SU-DHL-6 (cell line): ENCODE data around the gene R3HDM2.

Experiments
- H2AFZ ChIP-seq: fragments of 200-600 bp; sonication (generic); 2 replicates; pipeline ENCODE4 v1.6.1; 2014; ENCODE audit warnings: low read depth, mild to moderate bottlenecking, moderate library complexity, mixed read lengths, antibody characterized with exemption, low read length; ENCODE audit not compliant: severe bottlenecking
- H3F3A ChIP-seq: fragments of 200-600 bp; shearing (Covaris generic); 2 replicates; pipeline ENCODE4 v1.6.0; 2016; ENCODE audit warnings: antibody characterized with exemption, mild to moderate bottlenecking; ENCODE audit not compliant: insufficient read depth
- H3K27ac ChIP-seq: fragments of 200-600 bp; sonication (generic); 2 replicates; pipeline ENCODE4 v1.5.1; 2016; ENCODE audit warnings: low read depth, mild to moderate bottlenecking, low read length, moderate library complexity, mixed read lengths
- H3K27me3 ChIP-seq: fragments of 200-600 bp; sonication (generic), shearing (Covaris generic); 2 replicates; pipeline ENCODE4 v1.6.0; 2014; ENCODE audit warnings: mild to moderate bottlenecking, low read length
- H3K36me3 ChIP-seq: fragments of 200-600 bp; sonication (generic); 2 replicates; pipeline ENCODE4 v1.6.1; 2014; ENCODE audit warnings: mild to moderate bottlenecking, low read length, mixed read lengths
- H3K4me2 ChIP-seq: fragments of 300-600, 200-600 bp; shearing (Covaris generic), sonication (generic); 2 replicates; pipeline ENCODE4 v1.6.0; 2014; ENCODE audit warnings: low read length, low read depth, mild to moderate bottlenecking; ENCODE audit not compliant: poor library complexity, severe bottlenecking
- H3K4me3 ChIP-seq: fragments of 200-600 bp; sonication (generic); 2 replicates; pipeline ENCODE4 v1.5.1; 2014; ENCODE audit warnings: antibody characterized with exemption, low read length, mild to moderate bottlenecking, mixed read lengths; ENCODE audit not compliant: insufficient read depth, poor library complexity, severe bottlenecking
- H3K79me2 ChIP-seq: fragments of 200-600 bp; sonication (generic); 2 replicates; pipeline ENCODE4 v1.6.1; 2014; ENCODE audit warnings: mild to moderate bottlenecking, low read length, moderate library complexity; ENCODE audit not compliant: insufficient read depth
- H3K9ac ChIP-seq: fragments of 200-600 bp; sonication (generic); 2 replicates; pipeline ENCODE4 v1.7.0; 2014; ENCODE audit warnings: mild to moderate bottlenecking, low read length
- H3K9me2 ChIP-seq: fragments of 200-600 bp; sonication (generic); replicated peaks from 2 replicates; pipeline ENCODE4 v1.6.1; 2014; ENCODE audit warnings: low read length; ENCODE audit not compliant: insufficient read depth
- H3K9me3 ChIP-seq: fragments of 200-600 bp; sonication (generic); 2 replicates; pipeline ENCODE4 v1.6.1; 2014; ENCODE audit warnings: low read length, mixed read lengths; ENCODE audit not compliant: insufficient read depth
- H4K20me1 ChIP-seq: fragments of 200-600 bp; sonication (generic); 2 replicates; pipeline ENCODE4 v1.6.1; 2014; ENCODE audit warnings: low read depth, mild to moderate bottlenecking, antibody characterized with exemption, low read length, moderate library complexity, mixed read lengths
- EZH2phosphoT487 ChIP-seq: fragments of 200-600 bp; sonication (generic), shearing (Covaris generic); conservative IDR thresholded peaks from 2 replicates; pipeline ENCODE4 v1.6.1; 2018; ENCODE audit warnings: mild to moderate bottlenecking, antibody characterized with exemption, low read length, moderate library complexity, mixed read lengths
- TF ChIP-seq, protein P1 (sequence below): fragments of 200-600 bp; sonication (generic); IDR thresholded peaks from one replicate; pipeline ENCODE4 v1.5.1; 2017; ENCODE audit warnings: antibody characterized with exemption, mild to moderate bottlenecking, low read length, moderate library complexity; ENCODE audit not compliant: insufficient read depth, poor library complexity, severe bottlenecking

The R3HDM2 gene

DNA sequence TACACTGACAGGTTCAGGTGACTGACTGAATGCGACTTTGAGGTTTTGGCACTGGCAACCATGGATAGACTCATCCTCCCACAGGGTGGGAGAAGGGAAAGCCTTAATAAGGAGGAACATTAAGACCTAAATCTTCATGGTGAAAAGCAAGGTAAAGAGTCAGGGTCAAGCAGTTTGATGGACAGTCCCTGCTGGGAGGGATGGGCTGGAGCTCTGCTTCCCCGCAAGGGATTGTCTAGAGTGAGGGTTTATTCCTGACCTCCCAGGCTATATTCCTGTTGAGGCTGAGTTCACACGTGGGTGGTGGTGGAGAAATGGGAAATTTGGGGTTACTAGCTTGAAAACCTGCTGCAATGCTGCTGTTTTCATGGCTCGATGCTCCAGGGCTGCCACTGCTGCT is 170.5 kb downstream of the R3HDM2 start:
- TF ChIP-seq, protein P1, sequence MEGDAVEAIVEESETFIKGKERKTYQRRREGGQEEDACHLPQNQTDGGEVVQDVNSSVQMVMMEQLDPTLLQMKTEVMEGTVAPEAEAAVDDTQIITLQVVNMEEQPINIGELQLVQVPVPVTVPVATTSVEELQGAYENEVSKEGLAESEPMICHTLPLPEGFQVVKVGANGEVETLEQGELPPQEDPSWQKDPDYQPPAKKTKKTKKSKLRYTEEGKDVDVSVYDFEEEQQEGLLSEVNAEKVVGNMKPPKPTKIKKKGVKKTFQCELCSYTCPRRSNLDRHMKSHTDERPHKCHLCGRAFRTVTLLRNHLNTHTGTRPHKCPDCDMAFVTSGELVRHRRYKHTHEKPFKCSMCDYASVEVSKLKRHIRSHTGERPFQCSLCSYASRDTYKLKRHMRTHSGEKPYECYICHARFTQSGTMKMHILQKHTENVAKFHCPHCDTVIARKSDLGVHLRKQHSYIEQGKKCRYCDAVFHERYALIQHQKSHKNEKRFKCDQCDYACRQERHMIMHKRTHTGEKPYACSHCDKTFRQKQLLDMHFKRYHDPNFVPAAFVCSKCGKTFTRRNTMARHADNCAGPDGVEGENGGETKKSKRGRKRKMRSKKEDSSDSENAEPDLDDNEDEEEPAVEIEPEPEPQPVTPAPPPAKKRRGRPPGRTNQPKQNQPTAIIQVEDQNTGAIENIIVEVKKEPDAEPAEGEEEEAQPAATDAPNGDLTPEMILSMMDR: no peak
- no peak for TF ChIP-seq EZH2phosphoT487

GRCh38 chr12:57258977-57259970 is 171.6 kb downstream of the R3HDM2 start:
- Histone ChIP-seq H2AFZ (no peak overlapping the region), H3K9me3 (no peaks in the 10 kb centered on the region), H3K27me3 (no peaks in the 10 kb centered on the region), H4K20me1 (no peaks in the 10 kb centered on the region), H3K9ac (no peak overlapping the region), H3K27ac (no peak overlapping the region), H3K36me3 (peaks cover 4% of the 10 kb centered on the region; the same call in 1 of the 2 replicates), H3K4me2 (no peak overlapping the region), H3K9me2 (no peaks in the 10 kb centered on the region), H3K4me3 (no peak overlapping the region), H3K79me2 (no peaks in the 10 kb centered on the region), H3F3A (no peaks in the 10 kb centered on the region)
- no peak for TF ChIP-seq EZH2phosphoT487
- TF ChIP-seq, protein P1: no peak

More for the DNA sequence above, 170.5 kb downstream of the R3HDM2 start:
- Histone ChIP-seq H3K27ac (no peak overlapping the region), H3K4me2 (no peak overlapping the region), H3K9me3 (no peaks in the 10 kb centered on the region), H3K79me2 (no peaks in the 10 kb centered on the region), H3K27me3 (no peaks in the 10 kb centered on the region), H4K20me1 (no peaks in the 10 kb centered on the region), H3K9me2 (no peaks in the 10 kb centered on the region), H3K36me3 (peaks cover 4% of the 10 kb centered on the region; the same call in 1 of the 2 replicates), H3K4me3 (no peak overlapping the region), H2AFZ (no peak overlapping the region), H3F3A (0 out of 2 replicates have a peak, but pooled peaks cover 3% of the 10 kb centered on the region), H3K9ac (no peak overlapping the region)

- H2AFZ ChIP-seq: no peak overlapping the region
- H3K27ac ChIP-seq: no peak overlapping the region
- H3K79me2 ChIP-seq: no peaks in the 10 kb centered on the region
- H3F3A ChIP-seq: no peaks in the 10 kb centered on the region
- H3K4me2 ChIP-seq: no peak overlapping the region
- H3K27me3 ChIP-seq: no peaks in the 10 kb centered on the region
- peaks cover 4% of the 10 kb centered on the region; the same call in 1 of the 2 replicates for H3K36me3 ChIP-seq
- TF ChIP-seq, protein P1: no peak
- no peak for TF ChIP-seq EZH2phosphoT487
- H4K20me1 ChIP-seq: no peaks in the 10 kb centered on the region
- H3K9me2 ChIP-seq: no peaks in the 10 kb centered on the region
- no peak overlapping the region for H3K9ac ChIP-seq
- H3K4me3 ChIP-seq: no peak overlapping the region
- no peaks in the 10 kb centered on the region for H3K9me3 ChIP-seq
Observed at GRCh38 chr12:57255916-57256315, 174.9 kb downstream of the R3HDM2 start.
